Measurements from ENCODE around the gene RAD51C. TPM values are rescaled to one million over a fixed set of nuclear protein-coding genes. Genes with fewer than 3 reads are reported as not detected.
A peak's percentile ranks its signal among the peaks of the same experiment; 100 is the strongest.

The RAD51C gene
- total RNA-seq, 4 donors from 2014 or later, result 1.2 to 32.6 (median 18.8) TPM

DNA sequence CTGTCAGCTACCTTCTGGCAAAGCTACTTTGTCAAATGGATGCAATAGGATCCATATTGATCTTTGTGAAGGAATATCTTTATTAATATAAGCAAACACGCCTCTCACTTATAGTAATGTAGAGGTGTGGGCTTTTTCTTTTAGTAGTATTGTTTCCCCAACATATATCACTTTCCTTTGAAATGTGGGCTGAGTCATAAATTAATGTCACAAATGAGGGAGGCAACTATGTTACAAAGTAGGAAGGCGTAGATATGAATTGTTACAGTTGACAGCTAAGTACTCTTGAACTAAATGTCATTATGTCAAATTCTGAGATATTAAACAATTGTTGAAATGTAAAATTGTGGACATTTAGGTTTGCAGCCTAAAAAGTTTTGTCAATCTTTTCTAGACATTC, 60.6 kb downstream of the RAD51C start:
- Histone ChIP-seq H3K4me3 (no peak overlapping the region), H3K9me3 (no peaks in the 10 kb centered on the region), H3K27ac (no peak overlapping the region), H3K36me3 (no peaks in the 10 kb centered on the region), H3K27me3 (no peaks in the 10 kb centered on the region), H3K4me1 (no peaks in the 10 kb centered on the region)
- intact Hi-C loops (cut with DNase I; ENCODE audit: low total_unique reads), result no loop called here
- no peak for TF ChIP-seq POLR2A (IDR thresholded peaks at IDR 0.05)
- TF ChIP-seq, protein P1, sequence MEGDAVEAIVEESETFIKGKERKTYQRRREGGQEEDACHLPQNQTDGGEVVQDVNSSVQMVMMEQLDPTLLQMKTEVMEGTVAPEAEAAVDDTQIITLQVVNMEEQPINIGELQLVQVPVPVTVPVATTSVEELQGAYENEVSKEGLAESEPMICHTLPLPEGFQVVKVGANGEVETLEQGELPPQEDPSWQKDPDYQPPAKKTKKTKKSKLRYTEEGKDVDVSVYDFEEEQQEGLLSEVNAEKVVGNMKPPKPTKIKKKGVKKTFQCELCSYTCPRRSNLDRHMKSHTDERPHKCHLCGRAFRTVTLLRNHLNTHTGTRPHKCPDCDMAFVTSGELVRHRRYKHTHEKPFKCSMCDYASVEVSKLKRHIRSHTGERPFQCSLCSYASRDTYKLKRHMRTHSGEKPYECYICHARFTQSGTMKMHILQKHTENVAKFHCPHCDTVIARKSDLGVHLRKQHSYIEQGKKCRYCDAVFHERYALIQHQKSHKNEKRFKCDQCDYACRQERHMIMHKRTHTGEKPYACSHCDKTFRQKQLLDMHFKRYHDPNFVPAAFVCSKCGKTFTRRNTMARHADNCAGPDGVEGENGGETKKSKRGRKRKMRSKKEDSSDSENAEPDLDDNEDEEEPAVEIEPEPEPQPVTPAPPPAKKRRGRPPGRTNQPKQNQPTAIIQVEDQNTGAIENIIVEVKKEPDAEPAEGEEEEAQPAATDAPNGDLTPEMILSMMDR (IDR thresholded peaks at IDR 0.05), result no peak
- DNase-seq, result no peak

DNA sequence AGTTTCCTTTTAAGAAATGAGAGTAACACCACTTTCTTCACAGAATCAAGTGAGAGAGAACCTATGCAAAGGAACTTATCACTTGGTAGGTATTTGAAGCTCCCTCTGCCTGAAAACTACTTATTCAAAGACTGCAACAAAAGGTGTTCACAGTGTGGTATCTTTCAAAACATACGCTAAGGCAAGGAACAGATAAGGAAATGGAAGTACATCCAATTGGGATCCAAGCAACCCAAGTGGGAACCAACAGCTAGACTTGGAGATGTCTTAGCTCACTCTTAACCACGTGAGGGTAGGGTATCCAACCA, 62.8 kb downstream of the RAD51C start:
- intact Hi-C loops (cut with DNase I; ENCODE audit: low total_unique reads), result no loop called here
- Histone ChIP-seq H3K27me3 (no peaks in the 10 kb centered on the region), H3K27ac (no peak overlapping the region), H3K9me3 (no peaks in the 10 kb centered on the region), H3K4me1 (no peaks in the 10 kb centered on the region), H3K36me3 (no peaks in the 10 kb centered on the region), H3K4me3 (peak overlapping the region in 1 of 2 donors; percentile 50)
- no peak for DNase-seq
- no peak for TF ChIP-seq POLR2A (IDR thresholded peaks at IDR 0.05)
- TF ChIP-seq, protein P1 (IDR thresholded peaks at IDR 0.05), result no peak

DNA sequence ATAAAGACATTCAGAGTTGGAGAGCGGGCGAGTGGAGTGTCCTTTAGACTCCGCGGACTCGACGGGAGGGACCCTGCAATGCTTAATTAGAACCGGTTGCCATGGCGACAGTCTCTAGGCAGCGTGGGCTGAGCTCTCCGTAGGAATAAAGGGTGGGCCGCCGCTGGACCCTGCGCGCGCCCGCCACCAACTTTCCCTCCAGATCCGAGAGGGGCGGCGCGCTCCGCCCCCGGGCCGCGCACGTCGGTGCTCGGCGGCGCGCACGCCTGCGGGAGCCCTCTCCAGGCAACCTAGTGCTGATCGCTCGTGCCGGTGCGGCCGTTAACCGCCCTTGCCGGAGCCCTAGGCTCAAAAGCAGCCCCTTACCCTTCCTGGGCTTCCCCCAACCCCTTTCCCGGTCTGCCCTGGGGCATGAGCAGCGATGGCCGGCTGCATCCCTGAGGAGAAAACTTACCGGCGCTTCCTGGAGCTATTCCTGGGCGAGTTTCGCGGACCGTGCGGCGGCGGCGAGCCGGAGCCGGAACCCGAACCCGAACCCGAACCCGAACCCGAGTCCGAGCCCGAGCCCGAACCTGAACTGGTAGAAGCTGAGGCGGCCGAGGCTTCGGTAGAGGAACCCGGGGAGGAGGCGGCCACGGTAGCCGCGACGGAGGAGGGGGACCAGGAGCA, 63.3 kb downstream of the RAD51C start, which contains the start of gene PPM1E:
PPM1E (plus strand) TSS at position 278 of the 669 bp plus-strand sequence.
- DNase-seq, result peak; percentile 28 to 30
- TF ChIP-seq POLR2A (IDR thresholded peaks at IDR 0.05), result no peak
- Histone ChIP-seq H3K27ac (no peak within 1 kb of the TSS), H3K9me3 (no peaks in the 10 kb centered on the region), H3K4me1 (no peaks in the 10 kb centered on the region), H3K36me3 (no peaks in the 10 kb centered on the region), H3K4me3 (peak within 1 kb of the TSS; percentile 36 to 50), H3K27me3 (no peaks in the 10 kb centered on the region)
- intact Hi-C loops (cut with DNase I; ENCODE audit: low total_unique reads), result no loop called here

DNA sequence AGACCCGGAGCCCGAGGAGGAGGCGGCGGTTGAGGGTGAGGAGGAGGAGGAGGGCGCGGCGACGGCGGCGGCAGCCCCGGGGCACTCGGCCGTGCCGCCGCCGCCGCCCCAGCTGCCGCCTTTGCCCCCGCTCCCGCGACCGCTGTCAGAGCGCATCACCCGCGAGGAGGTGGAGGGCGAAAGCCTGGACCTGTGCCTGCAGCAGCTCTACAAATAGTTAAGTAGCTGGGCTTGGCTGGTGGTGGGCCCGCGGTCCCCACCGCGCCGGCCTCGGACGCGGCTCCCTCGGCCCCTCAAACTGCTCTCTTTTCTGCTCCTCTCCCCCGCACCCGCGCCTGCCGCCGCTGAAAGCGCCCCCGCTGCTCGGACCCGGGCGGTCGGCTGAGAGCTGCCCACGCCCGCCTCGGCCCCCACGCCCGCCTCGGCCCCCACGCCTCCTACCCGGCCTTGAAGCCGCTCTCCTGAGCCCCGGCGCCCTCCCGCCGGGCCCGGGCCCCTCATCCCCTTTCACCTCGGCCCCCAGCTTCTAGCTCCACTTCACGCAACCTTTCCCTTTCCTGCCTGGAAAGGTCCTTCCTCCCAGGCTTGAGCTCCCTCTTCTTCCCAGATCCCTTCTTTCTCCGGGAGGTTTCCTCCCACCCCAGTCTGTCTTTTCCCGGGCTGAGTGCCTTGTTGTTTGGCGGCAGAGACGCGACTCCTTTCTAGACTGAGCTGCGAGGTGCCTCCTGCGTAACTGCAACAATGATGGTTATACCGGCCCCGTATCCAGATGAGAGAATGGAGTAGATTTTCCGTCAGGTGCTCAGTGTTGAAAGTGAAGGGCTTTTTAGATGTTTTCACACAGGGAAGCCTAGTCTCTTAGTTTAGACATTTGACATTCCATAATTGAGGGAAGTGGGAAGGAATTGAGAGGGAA, 64.1 kb downstream of the RAD51C start:
- TF ChIP-seq, protein P1 (IDR thresholded peaks at IDR 0.05), result no peak
- no peak for TF ChIP-seq POLR2A (IDR thresholded peaks at IDR 0.05)
- no peak for DNase-seq
- Histone ChIP-seq H3K9me3 (no peaks in the 10 kb centered on the region), H3K4me3 (peak overlapping the region; percentile 36 to 50), H3K4me1 (no peaks in the 10 kb centered on the region), H3K27me3 (no peaks in the 10 kb centered on the region), H3K27ac (no peak overlapping the region), H3K36me3 (no peaks in the 10 kb centered on the region)
- intact Hi-C loops (cut with DNase I; ENCODE audit: low total_unique reads), result no loop called here

DNA sequence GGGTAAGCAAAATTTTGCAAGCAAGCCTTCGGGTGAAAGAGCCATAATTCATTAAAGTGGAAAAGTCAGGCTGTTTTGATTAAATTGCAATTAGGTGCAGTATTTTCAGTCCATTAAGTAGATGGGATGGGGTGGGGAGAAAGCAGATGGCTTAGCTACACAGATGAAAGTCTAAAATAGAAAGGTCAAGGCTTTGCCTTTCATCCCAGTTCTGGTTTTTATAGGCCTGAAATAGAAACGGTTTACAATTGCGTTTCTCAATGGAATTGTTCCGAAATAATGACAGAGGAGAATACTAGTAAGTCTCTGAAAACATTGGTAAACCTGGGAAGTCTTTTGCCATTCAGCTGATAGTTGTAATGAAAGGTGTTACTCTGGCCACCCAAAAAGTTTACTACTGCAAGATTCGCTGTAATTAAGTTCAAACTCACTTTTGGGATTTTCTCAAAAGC, 64.8 kb downstream of the RAD51C start:
- H3K27me3 ChIP-seq, result no peaks in the 10 kb centered on the region
- H3K4me1 ChIP-seq, result no peaks in the 10 kb centered on the region
- no peaks in the 10 kb centered on the region for H3K36me3 ChIP-seq
- H3K9me3 ChIP-seq, result no peaks in the 10 kb centered on the region
- intact Hi-C loops (cut with DNase I; ENCODE audit: low total_unique reads), result no loop called here
- no peak for DNase-seq
- no peak for TF ChIP-seq POLR2A (IDR thresholded peaks at IDR 0.05)
- TF ChIP-seq, protein P1 (IDR thresholded peaks at IDR 0.05), result no peak
- no peak overlapping the region for H3K27ac ChIP-seq
- H3K4me3 ChIP-seq, result peak overlapping the region in 1 of 2 donors; percentile 50

Data from uterus (tissue), 4 donors.